OCI-M2 (cell line): ENCODE measurements around the gene LILRA6.
A peak's percentile ranks its signal among the peaks of the same experiment; 100 is the strongest.
"Not testable (repeated sequence)": the region's sequence is repeated elsewhere in the genome, so short reads cannot be mapped to it uniquely, and the experiment has no call there.

Experiments
- DNase-seq: peaks from one replicate; lab custom pipeline; 2025; ENCODE audit not compliant: unreplicated experiment; lab: John Stamatoyannopoulos, UW

LILRA6 gene

GRCh38 chr19:54231077-54231931 is 11.3 kb downstream of the LILRA6 start:
- DNase-seq = no peak

DNA sequence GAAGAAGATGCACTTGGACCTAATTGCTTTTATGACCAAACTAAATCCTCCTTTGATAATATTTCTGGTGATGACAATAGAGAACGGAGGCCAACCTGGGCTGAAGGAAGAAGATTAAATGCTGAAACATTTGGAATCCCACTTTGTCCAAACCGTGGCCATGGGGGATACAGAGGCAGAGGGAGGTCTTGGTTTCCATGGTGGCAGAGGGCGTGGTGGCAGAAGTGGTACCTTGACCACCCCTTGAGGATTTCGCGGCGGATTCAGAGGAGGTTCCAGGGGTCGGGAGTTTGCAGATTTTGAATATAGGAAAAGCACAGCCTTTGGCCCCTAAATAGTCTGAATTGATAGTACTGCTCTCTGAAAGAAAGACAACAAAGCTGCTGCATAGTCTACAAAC is 12.6 kb downstream of the LILRA6 start:
- no peak for DNase-seq

DNA sequence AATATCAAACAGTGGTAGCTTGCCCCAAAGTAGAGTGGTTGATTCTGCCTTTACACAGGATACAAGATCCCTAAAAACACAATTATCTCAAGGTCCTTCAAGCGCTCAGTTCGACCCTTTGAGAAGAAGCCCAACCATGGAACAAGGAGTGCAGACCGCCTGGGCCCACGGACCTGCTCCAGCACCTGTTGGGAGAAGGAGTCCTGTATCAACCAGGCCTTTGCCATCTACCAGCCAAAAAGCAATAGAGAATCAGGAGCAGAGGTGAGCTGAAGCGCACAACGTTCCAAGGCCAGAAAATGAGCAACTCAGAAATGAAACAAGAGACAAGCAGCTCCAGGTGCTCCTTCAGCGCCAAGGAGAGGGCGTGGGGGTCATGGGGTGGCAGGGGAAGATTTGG is 13.4 kb downstream of the LILRA6 start:
- no peak for DNase-seq

DNA sequence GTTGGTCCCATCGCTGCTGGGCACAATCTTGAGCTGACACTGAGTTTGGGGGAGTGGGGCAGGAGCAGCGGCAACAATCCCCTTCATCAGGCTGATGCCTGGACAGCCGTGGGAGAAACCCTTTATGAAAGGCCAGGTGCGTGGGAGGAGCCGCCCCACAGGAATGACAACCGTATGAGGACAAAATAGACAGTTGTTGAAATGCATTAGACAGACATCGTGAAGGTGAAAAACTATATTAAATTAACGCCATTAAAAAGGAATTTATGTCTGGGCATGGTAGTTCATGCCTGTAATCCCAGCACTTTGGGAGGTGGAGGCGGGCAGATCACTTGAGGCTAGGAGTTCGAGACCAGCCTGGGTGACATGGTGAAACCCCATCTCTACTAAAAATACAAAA is 18.0 kb downstream of the LILRA6 start:
- not testable (repeated sequence) for DNase-seq

- not testable (repeated sequence) for DNase-seq
Measured at GRCh38 chr19:54223937-54224281, 18.7 kb downstream of the LILRA6 start.

GRCh38 chr19:54223277-54223936 is 19.2 kb downstream of the LILRA6 start:
- DNase-seq = not testable (repeated sequence)

- DNase-seq = not testable (repeated sequence)
Measured at GRCh38 chr19:54222474-54223276, 19.9 kb downstream of the LILRA6 start, which contains the start of gene LILRB3. Gene LILRB3 (minus strand): TSS chr19:54223007. CDS start chr19:54222976, 31 bp downstream.

DNA sequence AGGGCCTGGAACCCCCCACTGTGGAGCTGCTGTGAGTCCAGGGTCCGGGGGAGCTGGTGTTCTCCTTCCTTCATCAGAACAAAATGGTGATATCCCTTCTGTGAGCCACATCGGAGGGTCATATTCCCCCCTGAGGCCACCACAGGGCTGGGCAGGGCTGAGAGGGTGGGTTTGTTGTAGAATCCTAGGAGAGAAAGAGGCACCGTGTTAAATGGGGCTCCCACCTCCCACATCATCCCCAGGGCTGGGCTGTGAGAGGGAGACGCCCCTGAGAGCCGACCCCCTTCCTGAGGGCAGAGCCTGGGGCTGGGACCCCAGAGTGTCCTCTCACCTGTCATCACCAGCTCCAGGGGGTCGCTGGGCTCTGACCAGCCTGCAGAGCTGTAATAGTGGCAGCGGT is 20.6 kb downstream of the LILRA6 start:
- not testable (repeated sequence) for DNase-seq

- not testable (repeated sequence) for DNase-seq
Measured at GRCh38 chr19:54219702-54220101, 22.9 kb downstream of the LILRA6 start.

- no peak for DNase-seq
Measured at GRCh38 chr19:54218960-54219661, 23.5 kb downstream of the LILRA6 start.

- DNase-seq = no peak
Measured at GRCh38 chr19:54218259-54218658, 24.3 kb downstream of the LILRA6 start.

GRCh38 chr19:54217517-54218247 is 24.9 kb downstream of the LILRA6 start:
- not testable (repeated sequence) for DNase-seq

- DNase-seq = no peak
Measured at GRCh38 chr19:54216869-54217268, 25.7 kb downstream of the LILRA6 start.

DNA sequence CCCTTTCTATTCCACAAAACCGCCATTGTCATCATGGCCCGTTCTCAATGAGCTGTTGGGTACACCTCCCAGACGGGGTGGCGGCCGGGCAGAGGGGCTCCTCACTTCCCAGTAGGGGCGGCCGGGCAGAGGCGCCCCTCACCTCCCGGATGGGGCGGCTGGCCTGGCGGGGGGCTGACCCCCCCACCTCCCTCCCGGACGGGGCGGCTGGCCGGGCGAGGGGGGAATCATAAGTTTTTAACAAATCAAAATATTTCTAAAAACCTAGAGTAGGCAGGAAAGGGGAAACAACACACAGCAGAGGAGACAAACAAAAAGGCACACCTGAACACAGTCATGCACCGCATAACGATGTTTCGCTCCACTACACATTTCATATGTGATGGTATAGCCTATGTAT is 27.9 kb downstream of the LILRA6 start:
- not testable (repeated sequence) for DNase-seq

GRCh38 chr19:54214217-54214616 is 28.4 kb downstream of the LILRA6 start:
- DNase-seq = not testable (repeated sequence)

DNA sequence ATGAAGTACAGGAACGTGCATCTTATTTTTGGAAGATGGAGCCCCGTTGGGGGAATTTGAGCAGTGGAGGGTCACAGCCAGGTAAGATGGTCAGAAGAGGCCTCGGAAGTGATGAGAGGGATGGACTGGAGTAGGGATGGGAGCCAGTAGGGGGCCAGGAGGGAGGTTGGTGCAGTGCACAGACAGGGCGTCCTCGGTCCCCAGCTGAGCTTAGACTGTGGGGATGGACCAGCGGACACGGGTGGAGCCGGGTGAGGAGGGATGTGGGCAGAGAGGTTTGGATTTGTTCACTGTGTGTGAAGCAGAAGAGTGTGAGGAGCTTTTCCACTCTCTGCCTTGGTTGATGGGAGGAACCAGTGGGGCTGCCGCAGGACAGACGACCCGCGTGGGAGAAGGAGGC is 31.4 kb downstream of the LILRA6 start:
- DNase-seq = no peak

DNA sequence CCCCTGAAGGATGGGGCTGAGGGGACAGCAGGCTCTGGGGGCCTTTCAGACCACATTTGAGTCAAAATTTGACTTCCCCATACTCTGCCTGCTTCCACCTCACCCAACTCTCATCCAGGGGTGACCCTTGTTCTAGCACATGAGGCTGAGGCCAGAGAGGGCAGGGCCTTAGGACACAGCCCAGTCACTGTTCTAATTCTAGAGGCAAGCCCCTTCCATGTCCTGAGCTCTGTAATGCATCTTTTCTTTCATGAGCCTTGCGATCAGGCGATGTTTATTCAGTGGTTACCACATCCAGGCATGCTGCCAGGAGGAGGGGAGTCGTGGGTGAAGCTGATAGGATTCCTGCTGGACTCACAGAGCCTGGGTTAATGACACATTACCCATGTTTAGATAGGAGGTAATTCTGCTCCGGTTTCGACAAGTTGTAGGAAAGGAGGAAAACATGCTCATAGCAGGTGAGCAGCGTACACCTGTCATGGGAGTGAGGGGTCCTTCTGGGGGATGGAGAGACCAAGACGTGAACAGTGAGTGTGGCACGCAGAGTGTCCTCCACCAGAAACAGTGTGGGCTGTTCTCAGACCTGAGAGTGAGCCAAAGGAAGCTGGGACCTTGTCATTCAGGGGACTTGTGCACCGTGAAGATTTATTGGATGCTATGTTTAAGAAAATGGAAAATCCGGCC is 32.6 kb downstream of the LILRA6 start:
- peak; percentile 25 for DNase-seq

GRCh38 chr19:54209058-54209810 is 33.4 kb downstream of the LILRA6 start:
- no peak for DNase-seq

- DNase-seq = no peak
Measured at GRCh38 chr19:54208784-54209057, 33.9 kb downstream of the LILRA6 start.
